GM12891 (cell line): ENCODE data around the gene ARPP21.

Experiments
- POLR2A ChIP-seq: IDR thresholded peaks from 2 replicates; pipeline ENCODE4 v1.6.1; 2011; ENCODE audit warnings: low read depth, low read length, control low read depth
- POLR2AphosphoS5 ChIP-seq: IDR thresholded peaks from 2 replicates; pipeline ENCODE4 v1.6.1; 2011; ENCODE audit warnings: low read depth, low read length, control low read depth
- SPI1 ChIP-seq: IDR thresholded peaks from 2 replicates; pipeline ENCODE4 v1.6.1; 2011; ENCODE audit warnings: low read depth, low read length, control low read depth

GRCh38 chr3:35670408-35670965 lies 31.2 kb downstream of the ARPP21 start:
- TF ChIP-seq SPI1 (no peak), POLR2A (no peak), POLR2AphosphoS5 (no peak)
